ENCODE data around the gene S1PR2. TPM values are rescaled to one million over a fixed set of nuclear protein-coding genes. Genes with fewer than 3 reads are reported as not detected.

S1PR2 gene
- polyA plus RNA-seq, 1 experiment: 12.5 TPM

GRCh38 chr19:10195199-10195519, 36.0 kb downstream of the S1PR2 start:
- Histone ChIP-seq H3K36me3 (ENCODE audit: control insufficient read depth, insufficient read depth, low read length) (no peaks in the 10 kb centered on the region), H3K27me3 (ENCODE audit: control insufficient read depth, insufficient read depth, low read length) (no peaks in the 10 kb centered on the region), H3K4me3 (ENCODE audit: low read depth, low read length) (peak overlapping the region; percentile 67)
- ChIA-PET CTCF (interaction anchor here (1.3 kb wide), 1 partner anchor 13 kb away, joined by 4 read pairs; no protein-coding TSS in a partner anchor), POLR2A (no interaction called here)
- DNase-seq (ENCODE audit: low read depth): no peak
- no peak for TF ChIP-seq CTCF (IDR thresholded peaks at IDR 0.05; ENCODE audit: insufficient read depth, low read depth, low read length)

- ChIA-PET POLR2A (interaction anchor here (0.6 kb wide), 1 partner anchor 117 kb away, joined by 6 read pairs; no protein-coding TSS in a partner anchor), CTCF (interaction anchor here (0.8 to 1.3 kb wide), 2 partner anchors 12 to 34 kb away, joined by 3 to 4 read pairs; no protein-coding TSS in a partner anchor)
- Histone ChIP-seq H3K27me3 (ENCODE audit: control insufficient read depth, insufficient read depth, low read length) (no peaks in the 10 kb centered on the region), H3K36me3 (ENCODE audit: control insufficient read depth, insufficient read depth, low read length) (no peaks in the 10 kb centered on the region; the same call in 1 of the 2 replicates), H3K4me3 (ENCODE audit: low read depth, low read length) (peak within 1 kb of the TSS; percentile 67)
- no peak for TF ChIP-seq CTCF (IDR thresholded peaks at IDR 0.05; ENCODE audit: insufficient read depth, low read depth, low read length)
- peak; percentile 69 for DNase-seq (ENCODE audit: low read depth)
Observed at GRCh38 chr19:10194500-10195198, 36.5 kb downstream of the S1PR2 start, which contains the start of gene DNMT1. Gene DNMT1 (minus strand): TSS chr19:10194953. CDS start chr19:10194899, 54 bp downstream.

GRCh38 chr19:10193790-10194499, 37.2 kb downstream of the S1PR2 start:
- CTCF ChIA-PET: interaction anchor here (0.8 to 1.3 kb wide), 2 partner anchors 11 to 35 kb away, joined by 3 to 4 read pairs; no protein-coding TSS in a partner anchor
- no peak for TF ChIP-seq CTCF (IDR thresholded peaks at IDR 0.05; ENCODE audit: insufficient read depth, low read depth, low read length)
- Histone ChIP-seq H3K36me3 (ENCODE audit: control insufficient read depth, insufficient read depth, low read length) (no peaks in the 10 kb centered on the region; the same call in 1 of the 2 replicates), H3K4me3 (ENCODE audit: low read depth, low read length) (peak overlapping the region; percentile 67), H3K27me3 (ENCODE audit: control insufficient read depth, insufficient read depth, low read length) (no peaks in the 10 kb centered on the region)
- POLR2A ChIA-PET: no interaction called here
- no peak for DNase-seq (ENCODE audit: low read depth)

GRCh38 chr19:10192922-10193321, 38.2 kb downstream of the S1PR2 start:
- no peak for TF ChIP-seq CTCF (IDR thresholded peaks at IDR 0.05; ENCODE audit: insufficient read depth, low read depth, low read length)
- DNase-seq (ENCODE audit: low read depth): no peak
- H3K27me3 ChIP-seq (ENCODE audit: control insufficient read depth, insufficient read depth, low read length): no peaks in the 10 kb centered on the region
- CTCF ChIA-PET: no interaction called here
- POLR2A ChIA-PET: no interaction called here
- no peaks in the 10 kb centered on the region; the same call in 1 of the 2 replicates for H3K36me3 ChIP-seq (ENCODE audit: control insufficient read depth, insufficient read depth, low read length)
- H3K4me3 ChIP-seq (ENCODE audit: low read depth, low read length): no peak overlapping the region

GRCh38 chr19:10191347-10191746, 39.8 kb downstream of the S1PR2 start:
- ChIA-PET POLR2A (no interaction called here), CTCF (interaction anchor here (0.6 to 1.2 kb wide), 2 partner anchors 59 to 79 kb away, joined by 4 to 6 read pairs; no protein-coding TSS in a partner anchor)
- DNase-seq (ENCODE audit: low read depth): peak; percentile 36
- peaks cover under 1% of the 10 kb centered on the region; the same call in 1 of the 2 replicates for H3K36me3 ChIP-seq (ENCODE audit: control insufficient read depth, insufficient read depth, low read length)
- TF ChIP-seq CTCF (IDR thresholded peaks at IDR 0.05; ENCODE audit: insufficient read depth, low read depth, low read length): no peak
- no peaks in the 10 kb centered on the region for H3K27me3 ChIP-seq (ENCODE audit: control insufficient read depth, insufficient read depth, low read length)
- H3K4me3 ChIP-seq (ENCODE audit: low read depth, low read length): no peak overlapping the region

Data from BJ (cell line).